ENCODE data around the gene GLI3. TPM values are rescaled to one million over a fixed set of nuclear protein-coding genes. Genes with fewer than 3 reads are reported as not detected.

GLI3 gene
- total RNA-seq, 1 donor from 2014 or later = 9.0 TPM

GRCh38 chr7:41973202-41973730, 263.7 kb downstream of the GLI3 start:
- H3K4me1 Mint-ChIP-seq (ENCODE audit: low read depth) = no peaks in the 10 kb centered on the region
- TF ChIP-seq CTCF (IDR thresholded peaks at IDR 0.05; ENCODE audit: unreplicated experiment) = no peak
- no peaks in the 10 kb centered on the region for H3K9me3 Mint-ChIP-seq (ENCODE audit: low read depth)
- no peak for DNase-seq (ENCODE audit: low spot score, unreplicated experiment)
- no peak overlapping the region for H3K27ac Mint-ChIP-seq
- peaks cover 38% of the 10 kb centered on the region for H3K27me3 Mint-ChIP-seq
- no peak overlapping the region for H3K4me3 Mint-ChIP-seq (ENCODE audit: low read depth)
- H3K36me3 Mint-ChIP-seq (ENCODE audit: insufficient read depth) = no peaks in the 10 kb centered on the region

- TF ChIP-seq CTCF (IDR thresholded peaks at IDR 0.05; ENCODE audit: unreplicated experiment) = no peak
- Mint-ChIP-seq H3K36me3 (ENCODE audit: insufficient read depth) (no peaks in the 10 kb centered on the region), H3K4me1 (ENCODE audit: low read depth) (no peaks in the 10 kb centered on the region), H3K9me3 (ENCODE audit: low read depth) (no peaks in the 10 kb centered on the region), H3K4me3 (ENCODE audit: low read depth) (no peak overlapping the region), H3K27ac (no peak overlapping the region), H3K27me3 (peaks cover 36% of the 10 kb centered on the region)
- no peak for DNase-seq (ENCODE audit: low spot score, unreplicated experiment)
Observed at GRCh38 chr7:41972776-41973175, 264.2 kb downstream of the GLI3 start.

- Mint-ChIP-seq H3K9me3 (ENCODE audit: low read depth) (no peaks in the 10 kb centered on the region), H3K4me1 (ENCODE audit: low read depth) (no peaks in the 10 kb centered on the region), H3K36me3 (ENCODE audit: insufficient read depth) (no peaks in the 10 kb centered on the region), H3K27me3 (peaks cover 32% of the 10 kb centered on the region), H3K27ac (no peak overlapping the region), H3K4me3 (ENCODE audit: low read depth) (no peak overlapping the region)
- DNase-seq (ENCODE audit: low spot score, unreplicated experiment) = no peak
- no peak for TF ChIP-seq CTCF (IDR thresholded peaks at IDR 0.05; ENCODE audit: unreplicated experiment)
Observed at GRCh38 chr7:41972270-41972669, 264.7 kb downstream of the GLI3 start.

- Mint-ChIP-seq H3K4me1 (ENCODE audit: low read depth) (no peaks in the 10 kb centered on the region), H3K27me3 (peaks cover 28% of the 10 kb centered on the region), H3K4me3 (ENCODE audit: low read depth) (no peak overlapping the region), H3K27ac (no peak overlapping the region), H3K9me3 (ENCODE audit: low read depth) (no peaks in the 10 kb centered on the region), H3K36me3 (ENCODE audit: insufficient read depth) (peaks cover 1% of the 10 kb centered on the region)
- no peak for DNase-seq (ENCODE audit: low spot score, unreplicated experiment)
- TF ChIP-seq CTCF (IDR thresholded peaks at IDR 0.05; ENCODE audit: unreplicated experiment) = no peak
Observed at GRCh38 chr7:41971640-41972187, 265.3 kb downstream of the GLI3 start.

- H3K9me3 Mint-ChIP-seq (ENCODE audit: low read depth) = no peaks in the 10 kb centered on the region
- H3K27me3 Mint-ChIP-seq = peaks cover 22% of the 10 kb centered on the region
- H3K4me1 Mint-ChIP-seq (ENCODE audit: low read depth) = no peaks in the 10 kb centered on the region
- no peak for DNase-seq (ENCODE audit: low spot score, unreplicated experiment)
- TF ChIP-seq CTCF (IDR thresholded peaks at IDR 0.05; ENCODE audit: unreplicated experiment) = no peak
- no peak overlapping the region for H3K27ac Mint-ChIP-seq
- no peak overlapping the region for H3K4me3 Mint-ChIP-seq (ENCODE audit: low read depth)
- H3K36me3 Mint-ChIP-seq (ENCODE audit: insufficient read depth) = peaks cover 1% of the 10 kb centered on the region
Observed at GRCh38 chr7:41970941-41971340, 266.1 kb downstream of the GLI3 start.
